AG04449 (cell line): ENCODE results near the gene IRAK1.

Experiments
- CTCF ChIA-PET: fragments of 350-600 bp; formaldehyde crosslinking; extraction: SDS; loops from one replicate; lab custom pipeline; 2021; ENCODE audit warnings: antibody characterized with exemption; lab: Yijun Ruan, JAX
- POLR2A ChIA-PET: fragments of 400-600, 350-600 bp; formaldehyde crosslinking; extraction: SDS; loops from one replicate; lab custom pipeline; 2020; ENCODE audit warnings: antibody characterized with exemption, inconsistent platforms; lab: Yijun Ruan, JAX
- DNase-seq: peaks from one replicate; pipeline ENCODE4 v3.0.0-alpha.2; 2010; ENCODE audit warnings: low read depth, low spot score
- H3K4me3 ChIP-seq: 2 replicates; pipeline ENCODE4 v1.5.1; 2011; ENCODE audit warnings: low read depth, mild to moderate bottlenecking, control low read depth, low read length
- CTCF ChIP-seq: IDR thresholded peaks from one replicate; pipeline ENCODE4 v1.5.1; 2011; ENCODE audit warnings: mild to moderate bottlenecking, moderate library complexity, low read length, control low read depth, inconsistent platforms; ENCODE audit not compliant: insufficient read depth; ENCODE audit errors: missing control alignments

The IRAK1 gene

GRCh38 chrX:153993978-153994377 is 25.7 kb downstream of the IRAK1 start:
- ChIA-PET POLR2A (no interaction called here), CTCF (no interaction called here)
- no peak for TF ChIP-seq CTCF
- H3K4me3 ChIP-seq: no peak overlapping the region
- no peak for DNase-seq

GRCh38 chrX:153993079-153993478 is 26.6 kb downstream of the IRAK1 start:
- POLR2A ChIA-PET: no interaction called here
- no peak overlapping the region for H3K4me3 ChIP-seq
- CTCF ChIA-PET: no interaction called here
- DNase-seq: no peak
- TF ChIP-seq CTCF: no peak

GRCh38 chrX:153992180-153992579 is 27.5 kb downstream of the IRAK1 start:
- no peak for TF ChIP-seq CTCF
- H3K4me3 ChIP-seq: no peak overlapping the region
- no peak for DNase-seq
- POLR2A ChIA-PET: no interaction called here
- CTCF ChIA-PET: interaction anchor here (1.1 kb wide), 1 partner anchor 22 kb away, joined by 3 read pairs; no protein-coding TSS in a partner anchor

GRCh38 chrX:153991013-153991580 is 28.6 kb downstream of the IRAK1 start:
- no peak overlapping the region for H3K4me3 ChIP-seq
- no peak for DNase-seq
- TF ChIP-seq CTCF: no peak
- CTCF ChIA-PET: no interaction called here
- POLR2A ChIA-PET: no interaction called here

- no peak for TF ChIP-seq CTCF
- CTCF ChIA-PET: interaction anchor here (1.0 kb wide), 1 partner anchor 43 kb away, joined by 3 read pairs; no protein-coding TSS in a partner anchor
- POLR2A ChIA-PET: no interaction called here
- H3K4me3 ChIP-seq: no peak overlapping the region
- no peak for DNase-seq
These were observed 29.6 kb downstream of the IRAK1 start for GRCh38 chrX:153989973-153990655.

- H3K4me3 ChIP-seq: no peak overlapping the region
- no peak for DNase-seq
- POLR2A ChIA-PET: no interaction called here
- TF ChIP-seq CTCF: no peak
- CTCF ChIA-PET: interaction anchor here (1.2 kb wide), 1 partner anchor 25 kb away, joined by 4 read pairs; no protein-coding TSS in a partner anchor
These were observed 31.2 kb downstream of the IRAK1 start for GRCh38 chrX:153988493-153988892.
